ENCODE data around the gene FCSK.

The FCSK gene

GRCh38 chr16:70493802-70494201, 39.4 kb downstream of the FCSK start:
- in situ Hi-C loops (cut with MboI; ENCODE audit: low pct_unique_long_range_greater_than_20kb, low sequenced_read_pairs, unreplicated experiment): no loop called here
- no peak for DNase-seq (ENCODE audit: low spot score)
- TF ChIP-seq, protein P1, sequence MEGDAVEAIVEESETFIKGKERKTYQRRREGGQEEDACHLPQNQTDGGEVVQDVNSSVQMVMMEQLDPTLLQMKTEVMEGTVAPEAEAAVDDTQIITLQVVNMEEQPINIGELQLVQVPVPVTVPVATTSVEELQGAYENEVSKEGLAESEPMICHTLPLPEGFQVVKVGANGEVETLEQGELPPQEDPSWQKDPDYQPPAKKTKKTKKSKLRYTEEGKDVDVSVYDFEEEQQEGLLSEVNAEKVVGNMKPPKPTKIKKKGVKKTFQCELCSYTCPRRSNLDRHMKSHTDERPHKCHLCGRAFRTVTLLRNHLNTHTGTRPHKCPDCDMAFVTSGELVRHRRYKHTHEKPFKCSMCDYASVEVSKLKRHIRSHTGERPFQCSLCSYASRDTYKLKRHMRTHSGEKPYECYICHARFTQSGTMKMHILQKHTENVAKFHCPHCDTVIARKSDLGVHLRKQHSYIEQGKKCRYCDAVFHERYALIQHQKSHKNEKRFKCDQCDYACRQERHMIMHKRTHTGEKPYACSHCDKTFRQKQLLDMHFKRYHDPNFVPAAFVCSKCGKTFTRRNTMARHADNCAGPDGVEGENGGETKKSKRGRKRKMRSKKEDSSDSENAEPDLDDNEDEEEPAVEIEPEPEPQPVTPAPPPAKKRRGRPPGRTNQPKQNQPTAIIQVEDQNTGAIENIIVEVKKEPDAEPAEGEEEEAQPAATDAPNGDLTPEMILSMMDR (IDR thresholded peaks at IDR 0.05; ENCODE audit: extremely low read depth, insufficient read depth, missing control alignments): no peak

DNA sequence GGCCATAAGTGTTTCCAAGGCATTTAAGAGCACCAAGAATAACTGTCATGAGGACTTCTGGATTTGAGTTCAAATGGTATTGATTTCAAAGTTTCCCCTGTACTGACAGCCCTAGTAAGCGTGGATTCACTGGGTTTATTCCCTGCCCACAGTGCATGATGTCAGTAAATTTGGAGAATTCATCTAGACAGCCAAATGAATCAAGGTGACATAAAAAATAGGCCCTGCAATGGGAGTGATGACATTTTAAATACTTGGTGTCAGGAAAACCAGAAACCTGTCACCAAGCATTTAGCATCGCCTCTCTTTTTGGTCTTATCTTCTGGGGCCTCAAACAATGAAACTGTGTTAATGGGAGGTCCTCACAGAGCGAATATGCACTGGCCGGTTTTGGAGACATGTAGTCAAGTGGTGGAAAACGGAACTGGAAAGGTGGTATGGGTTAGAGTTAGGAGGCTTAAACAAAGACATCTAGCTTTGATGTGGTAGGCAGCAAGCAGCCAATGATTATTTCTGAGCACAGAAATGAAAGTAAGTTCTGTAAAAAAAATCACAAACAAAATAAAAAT, 39.9 kb downstream of the FCSK start:
- TF ChIP-seq, protein P1 (IDR thresholded peaks at IDR 0.05; ENCODE audit: extremely low read depth, insufficient read depth, missing control alignments): no peak
- DNase-seq (ENCODE audit: low spot score): no peak
- in situ Hi-C loops (cut with MboI; ENCODE audit: low pct_unique_long_range_greater_than_20kb, low sequenced_read_pairs, unreplicated experiment): no loop called here

- no peak for DNase-seq (ENCODE audit: low spot score)
- in situ Hi-C loops (cut with MboI; ENCODE audit: low pct_unique_long_range_greater_than_20kb, low sequenced_read_pairs, unreplicated experiment): no loop called here
- TF ChIP-seq, protein P1 (IDR thresholded peaks at IDR 0.05; ENCODE audit: extremely low read depth, insufficient read depth, missing control alignments): no peak
These were observed 40.4 kb downstream of the FCSK start for GRCh38 chr16:70494777-70495176.

DNA sequence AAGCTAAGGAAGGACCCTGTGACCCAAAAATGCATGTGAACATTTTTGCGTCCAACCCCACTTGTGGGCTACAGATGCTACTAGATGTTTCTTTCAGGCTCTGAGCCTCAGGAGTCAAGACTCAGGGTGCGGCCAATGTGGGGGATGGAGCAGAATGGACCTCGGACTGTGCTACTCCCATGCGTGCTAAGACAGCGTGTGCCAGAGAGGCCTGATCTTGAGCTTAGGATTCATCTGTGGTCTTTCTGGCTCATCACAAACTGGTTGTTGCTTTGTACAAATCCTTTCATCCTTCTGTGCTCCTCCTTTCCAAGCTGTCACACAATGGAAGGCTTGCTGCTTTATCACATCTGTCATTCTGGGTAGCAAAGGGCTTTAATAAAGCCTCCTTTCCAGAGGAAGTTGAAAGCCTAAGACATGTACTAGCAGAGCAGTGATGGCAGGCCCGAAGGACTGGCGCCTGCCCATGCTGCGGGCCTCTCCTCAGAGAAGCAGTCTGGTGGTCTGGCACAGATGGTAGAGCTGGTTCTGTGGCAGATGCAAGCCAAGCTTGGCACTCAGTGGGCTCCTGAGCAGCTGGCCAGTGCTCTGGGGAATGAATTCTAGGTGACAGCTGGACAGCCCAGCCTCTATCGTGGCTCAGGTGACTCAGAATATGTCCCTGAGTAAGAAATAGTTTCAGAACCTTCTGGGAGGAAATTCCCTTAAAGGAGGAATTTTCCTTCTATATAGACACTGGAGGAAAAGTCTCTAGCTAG, 41.2 kb downstream of the FCSK start:
- in situ Hi-C loops (cut with MboI; ENCODE audit: low pct_unique_long_range_greater_than_20kb, low sequenced_read_pairs, unreplicated experiment): no loop called here
- TF ChIP-seq, protein P1 (IDR thresholded peaks at IDR 0.05; ENCODE audit: extremely low read depth, insufficient read depth, missing control alignments): no peak
- DNase-seq (ENCODE audit: low spot score): no peak

DNA sequence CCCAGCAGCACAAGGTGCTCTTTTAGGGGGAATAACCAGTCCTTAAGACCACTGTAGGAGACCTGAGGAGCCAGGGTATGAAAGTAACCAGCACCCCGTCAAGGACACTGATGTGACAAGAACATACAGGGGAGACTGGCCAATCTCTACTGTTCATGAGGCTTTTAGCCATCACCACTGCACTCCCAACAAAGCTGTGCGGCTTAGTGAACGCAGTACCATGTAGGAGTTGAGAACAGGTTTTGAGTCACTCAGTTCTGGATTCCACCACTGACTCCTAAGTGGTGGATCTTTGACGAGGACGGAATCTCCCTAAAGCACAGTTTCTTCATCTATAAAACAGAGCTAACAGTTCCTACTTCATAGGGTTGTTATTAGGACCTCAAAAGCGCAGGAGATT, 42.1 kb downstream of the FCSK start:
- no peak for DNase-seq (ENCODE audit: low spot score)
- TF ChIP-seq, protein P1 (IDR thresholded peaks at IDR 0.05; ENCODE audit: extremely low read depth, insufficient read depth, missing control alignments): no peak
- in situ Hi-C loops (cut with MboI; ENCODE audit: low pct_unique_long_range_greater_than_20kb, low sequenced_read_pairs, unreplicated experiment): no loop called here

GRCh38 chr16:70508752-70509151, 54.4 kb downstream of the FCSK start:
- no peak for DNase-seq (ENCODE audit: low spot score)
- in situ Hi-C loops (cut with MboI; ENCODE audit: low pct_unique_long_range_greater_than_20kb, low sequenced_read_pairs, unreplicated experiment): no loop called here
- TF ChIP-seq, protein P1 (IDR thresholded peaks at IDR 0.05; ENCODE audit: extremely low read depth, insufficient read depth, missing control alignments): peak; percentile 36
